ENCODE results near the gene SCYGR5.

DNA sequence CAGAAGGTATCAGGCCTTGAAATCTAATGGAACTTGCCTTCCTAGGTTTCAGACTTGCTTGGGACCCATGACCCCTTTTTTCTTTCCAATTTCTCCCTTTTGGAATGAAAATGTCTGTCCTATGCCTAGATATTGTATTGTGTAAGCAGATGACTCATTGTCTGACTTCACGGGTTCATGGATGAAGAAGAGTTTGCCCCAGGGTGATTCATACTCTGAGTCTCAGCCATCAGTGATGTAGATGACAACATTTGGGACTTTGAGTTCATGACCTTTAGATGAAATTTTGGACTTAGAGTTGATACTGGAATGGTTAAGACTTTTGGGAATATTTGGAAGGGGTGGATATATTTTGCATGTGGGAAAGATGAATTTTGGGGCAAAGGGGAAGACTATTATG is 11.2 kb upstream of the SCYGR5 start:
- no peak for TF ChIP-seq CTCF (IDR thresholded peaks at IDR 0.05)
- TF ChIP-seq POLR2AphosphoS5 (IDR thresholded peaks at IDR 0.05): peak; percentile 16 to 39
- TF ChIP-seq POLR2A (IDR thresholded peaks at IDR 0.05): no peak
